Measurements from ENCODE around the gene F13A1.
"Not testable (repeated sequence)": the region's sequence is repeated elsewhere in the genome, so short reads cannot be mapped to it uniquely, and the experiment has no call there.

The F13A1 gene

GRCh38 chr6:6320901-6321300 lies 439 bp upstream of the F13A1 start:
- DNase-seq (ENCODE audit: insufficient read length, low spot score) = no peak
- no peak for FAIRE-seq

- no peak for FAIRE-seq
Measured at GRCh38 chr6:6317825-6318733, 2.4 kb downstream of the F13A1 start.

GRCh38 chr6:6317386-6317785 lies 3.1 kb downstream of the F13A1 start:
- no peak for FAIRE-seq
- DNase-seq (ENCODE audit: insufficient read length, low spot score) = no peak

More at GRCh38 chr6:6317825-6318733, 2.4 kb downstream of the F13A1 start:
- no peak for DNase-seq (ENCODE audit: insufficient read length, low spot score)

GRCh38 chr6:6315660-6316059 lies 4.8 kb downstream of the F13A1 start:
- DNase-seq (ENCODE audit: insufficient read length, low spot score) (no peak), FAIRE-seq (no peak)

- FAIRE-seq (no peak), DNase-seq (ENCODE audit: insufficient read length, low spot score) (no peak)
Measured at GRCh38 chr6:6314596-6314995, 5.9 kb downstream of the F13A1 start.

GRCh38 chr6:6312901-6313441 lies 7.5 kb downstream of the F13A1 start:
- no peak for DNase-seq (ENCODE audit: insufficient read length, low spot score)
- FAIRE-seq = no peak

GRCh38 chr6:6305575-6305974 lies 14.9 kb downstream of the F13A1 start:
- DNase-seq (ENCODE audit: insufficient read length, low spot score) (no peak), FAIRE-seq (no peak)

GRCh38 chr6:6300383-6300782 lies 20.1 kb downstream of the F13A1 start:
- DNase-seq (ENCODE audit: insufficient read length, low spot score); FAIRE-seq: not testable (repeated sequence)

- FAIRE-seq = no peak
- no peak for DNase-seq (ENCODE audit: insufficient read length, low spot score)
Measured at GRCh38 chr6:6293317-6293716, 27.1 kb downstream of the F13A1 start.

- FAIRE-seq (no peak), DNase-seq (ENCODE audit: insufficient read length, low spot score) (no peak)
Measured at GRCh38 chr6:6287415-6287814, 33.0 kb downstream of the F13A1 start.

- FAIRE-seq = no peak
Measured at GRCh38 chr6:6285679-6286078, 34.8 kb downstream of the F13A1 start.

GRCh38 chr6:6284221-6284966 lies 36.1 kb downstream of the F13A1 start:
- DNase-seq (ENCODE audit: insufficient read length, low spot score) = no peak
- FAIRE-seq = no peak

More at GRCh38 chr6:6285679-6286078, 34.8 kb downstream of the F13A1 start:
- DNase-seq (ENCODE audit: insufficient read length, low spot score) = no peak

- FAIRE-seq (no peak), DNase-seq (ENCODE audit: insufficient read length, low spot score) (no peak)
Measured at GRCh38 chr6:6283746-6284145, 36.7 kb downstream of the F13A1 start.

GRCh38 chr6:6282716-6283115 lies 37.7 kb downstream of the F13A1 start:
- DNase-seq (ENCODE audit: insufficient read length, low spot score) = no peak
- FAIRE-seq = no peak

- no peak for FAIRE-seq
Measured at GRCh38 chr6:6277413-6277812, 43.0 kb downstream of the F13A1 start.

GRCh38 chr6:6270948-6271535 lies 49.4 kb downstream of the F13A1 start:
- FAIRE-seq = no peak
- DNase-seq (ENCODE audit: insufficient read length, low spot score) = no peak

More at GRCh38 chr6:6277413-6277812, 43.0 kb downstream of the F13A1 start:
- DNase-seq (ENCODE audit: insufficient read length, low spot score) = no peak

- FAIRE-seq (no peak), DNase-seq (ENCODE audit: insufficient read length, low spot score) (no peak)
Measured at GRCh38 chr6:6260196-6260722, 60.2 kb downstream of the F13A1 start.

GRCh38 chr6:6256886-6257285 lies 63.6 kb downstream of the F13A1 start:
- FAIRE-seq = no peak
- DNase-seq (ENCODE audit: insufficient read length, low spot score) = no peak

- FAIRE-seq (no peak), DNase-seq (ENCODE audit: insufficient read length, low spot score) (no peak)
Measured at GRCh38 chr6:6256259-6256658, 64.2 kb downstream of the F13A1 start.

- no peak for FAIRE-seq
- no peak for DNase-seq (ENCODE audit: insufficient read length, low spot score)
Measured at GRCh38 chr6:6251555-6252280, 68.7 kb downstream of the F13A1 start.

Data from HTR-8/SVneo (cell line).